Esophagus (tissue), 2 donors: ENCODE measurements around the gene EP400. TPM values are rescaled to one million over a fixed set of nuclear protein-coding genes. Genes with fewer than 3 reads are reported as not detected.

Source experiments
- H3K27ac ChIP-seq, 2 donors: one replicate each; pipeline ENCODE4 v1.5.1; 2013; ENCODE audit warnings: low read depth in 2 of 2, mild to moderate bottlenecking in 2 of 2, inconsistent platforms in 1 of 2, low read length in 1 of 2, moderate library complexity in 1 of 2
- H3K27me3 ChIP-seq, 2 donors: one replicate each; pipeline ENCODE4 v1.6.1; 2013; ENCODE audit warnings: low read length in 2 of 2, control low read depth in 1 of 2, mild to moderate bottlenecking in 1 of 2; ENCODE audit not compliant: insufficient read depth in 2 of 2, control insufficient read depth in 1 of 2
- H3K36me3 ChIP-seq, 2 donors: one replicate each; pipeline ENCODE4 v1.6.1; 2013; ENCODE audit warnings: low read length in 1 of 2; ENCODE audit not compliant: control insufficient read depth in 2 of 2, insufficient read depth in 2 of 2
- H3K4me1 ChIP-seq, 2 donors: one replicate each; pipeline ENCODE4 v1.6.1; 2013; ENCODE audit warnings: low read length in 1 of 2; ENCODE audit not compliant: control insufficient read depth in 2 of 2, insufficient read depth in 2 of 2
- H3K4me3 ChIP-seq, 2 donors: one replicate each; pipeline ENCODE4 v1.5.1; 2013; ENCODE audit warnings: low read length in 2 of 2, mild to moderate bottlenecking in 2 of 2, low read depth in 1 of 2, moderate library complexity in 1 of 2
- H3K9me3 ChIP-seq, 2 donors: one replicate each; pipeline ENCODE4 v1.6.1; 2013; ENCODE audit warnings: mild to moderate bottlenecking in 2 of 2, low read depth in 1 of 2, low read length in 1 of 2, moderate library complexity in 1 of 2; ENCODE audit not compliant: control insufficient read depth in 2 of 2, insufficient read depth in 1 of 2
- WGBS, 2 donors: extraction: QIAGEN DNeasy Blood & Tissue Kit; methylation state at CpG; one replicate each; pipeline ENCODE4 v1.1.7; 2013; 5-methylcytosine and 5-hydroxymethylcytosine counted together
- polyA plus RNA-seq, 2 donors: library from polyadenylated mRNA; stranded (reverse); fragments of 200-250 nt; gene quantifications; one replicate each; pipeline ENCODE4 v1.2.3, GENCODE V29; 2013
- donor health status: healthy with polysubstance abuse.
- donor health status: Bipolar disorder and iron deficiency.

EP400 gene
- polyA plus RNA-seq, 2 donors: 8.9 to 17.1 TPM

- 92 to 93% methylated on average over 28 to 31 of the region's 31 CpGs for WGBS, 2 donors
- peaks cover 16 to 49% of the 10 kb centered on the region in 2 donors for H3K36me3 ChIP-seq
Observed at GRCh38 chr12:131907379-131908091, 42.2 kb upstream of the EP400 start.

GRCh38 chr12:131908092-131909080 is 41.4 kb upstream of the EP400 start:
- Histone ChIP-seq H3K36me3 (peaks cover 16 to 55% of the 10 kb centered on the region in 2 donors), H3K27ac (no peak overlapping the region)
- whole genome bisulfite sequencing, 2 donors: 97% methylated on average over 81 to 96 of the region's 96 CpGs

More at GRCh38 chr12:131907379-131908091, 42.2 kb upstream of the EP400 start:
- H3K4me1 ChIP-seq: peaks cover 6 to 19% of the 10 kb centered on the region in 2 donors
- no peak overlapping the region for H3K27ac ChIP-seq
- no peaks in the 10 kb centered on the region for H3K27me3 ChIP-seq
- no peaks in the 10 kb centered on the region for H3K9me3 ChIP-seq
- no peak overlapping the region for H3K4me3 ChIP-seq

GRCh38 chr12:131909081-131909751 is 40.5 kb upstream of the EP400 start:
- Histone ChIP-seq H3K36me3 (peaks cover 16 to 60% of the 10 kb centered on the region in 2 donors), H3K4me3 (no peak overlapping the region), H3K27me3 (no peaks in the 10 kb centered on the region), H3K9me3 (no peaks in the 10 kb centered on the region), H3K4me1 (peaks cover 0 to 15% of the 10 kb centered on the region in 2 donors), H3K27ac (no peak overlapping the region)
- WGBS, 2 donors: 94 to 96% methylated on average over 53 to 61 of the region's 61 CpGs

More at GRCh38 chr12:131908092-131909080, 41.4 kb upstream of the EP400 start:
- Histone ChIP-seq H3K9me3 (no peaks in the 10 kb centered on the region), H3K4me3 (no peak overlapping the region), H3K4me1 (peaks cover 0 to 15% of the 10 kb centered on the region in 2 donors), H3K27me3 (no peaks in the 10 kb centered on the region)

- 93 to 94% methylated on average over 26 of the region's 26 CpGs for WGBS, 2 donors
- peaks cover 0 to 10% of the 10 kb centered on the region in 2 donors for H3K4me1 ChIP-seq
- no peaks in the 10 kb centered on the region for H3K9me3 ChIP-seq
- peaks cover 16 to 64% of the 10 kb centered on the region in 2 donors for H3K36me3 ChIP-seq
- no peaks in the 10 kb centered on the region for H3K27me3 ChIP-seq
- no peak overlapping the region for H3K27ac ChIP-seq
- H3K4me3 ChIP-seq: no peak overlapping the region
Observed at GRCh38 chr12:131909752-131910219, 40.0 kb upstream of the EP400 start.

- 65 to 74% methylated on average over 23 of the region's 23 CpGs for WGBS, 2 donors
- Histone ChIP-seq H3K36me3 (peaks cover 16 to 68% of the 10 kb centered on the region in 2 donors), H3K9me3 (no peaks in the 10 kb centered on the region), H3K27me3 (no peaks in the 10 kb centered on the region), H3K4me1 (peaks cover 0 to 10% of the 10 kb centered on the region in 2 donors), H3K4me3 (no peak overlapping the region), H3K27ac (no peak overlapping the region)
Observed at GRCh38 chr12:131910302-131911027, 39.3 kb upstream of the EP400 start.

- H3K4me3 ChIP-seq: no peak overlapping the region
- no peaks in the 10 kb centered on the region for H3K9me3 ChIP-seq
- 91 to 93% methylated on average over 17 of the region's 17 CpGs for WGBS, 2 donors
- no peak overlapping the region for H3K27ac ChIP-seq
- H3K36me3 ChIP-seq: peaks cover 16 to 75% of the 10 kb centered on the region in 2 donors
- peaks cover 0 to 10% of the 10 kb centered on the region in 2 donors for H3K4me1 ChIP-seq
- H3K27me3 ChIP-seq: no peaks in the 10 kb centered on the region
Observed at GRCh38 chr12:131911028-131911650, 38.6 kb upstream of the EP400 start.

- H3K9me3 ChIP-seq: no peaks in the 10 kb centered on the region
- H3K4me1 ChIP-seq: peaks cover 0 to 10% of the 10 kb centered on the region in 2 donors
- WGBS, 2 donors: 82 to 87% methylated on average over 22 of the region's 22 CpGs
- no peak overlapping the region for H3K27ac ChIP-seq
- H3K36me3 ChIP-seq: peaks cover 16 to 76% of the 10 kb centered on the region in 2 donors
- no peaks in the 10 kb centered on the region for H3K27me3 ChIP-seq
- H3K4me3 ChIP-seq: no peak overlapping the region
Observed at GRCh38 chr12:131911851-131912477, 37.8 kb upstream of the EP400 start.

- no peaks in the 10 kb centered on the region for H3K9me3 ChIP-seq
- H3K27me3 ChIP-seq: no peaks in the 10 kb centered on the region
- H3K4me1 ChIP-seq: peaks cover 0 to 10% of the 10 kb centered on the region in 2 donors
- 63 to 66% methylated on average over 20 of the region's 20 CpGs for WGBS, 2 donors
- H3K27ac ChIP-seq: no peak overlapping the region
- H3K4me3 ChIP-seq: no peak overlapping the region
- peaks cover 16 to 80% of the 10 kb centered on the region in 2 donors for H3K36me3 ChIP-seq
Observed at GRCh38 chr12:131912518-131913274, 37.0 kb upstream of the EP400 start.
